Kidney (tissue), 14 donors: ENCODE results near the gene HERC4. TPM values are rescaled to one million over a fixed set of nuclear protein-coding genes. Genes with fewer than 3 reads are reported as not detected.

Experiments used
- DNase-seq, 5 donors: peaks; one replicate each; pipeline ENCODE4 v3.0.0-alpha.2; 2013 to 2020
- FAIRE-seq: peaks from 2 replicates; lab custom pipeline; 2012; peaks lifted over from hg19 to GRCh38; lab: Jason Lieb, UNC
- H3K27ac ChIP-seq, 2 donors: one replicate each; pipeline ENCODE4 v1.7.0; 2013; ENCODE audit warnings: low read depth in 2 of 2, low read length in 2 of 2, inconsistent platforms in 1 of 2
- H3K27me3 ChIP-seq: one replicate; pipeline ENCODE4 v1.7.1; 2013; ENCODE audit warnings: low read length, inconsistent platforms; ENCODE audit not compliant: control insufficient read depth, insufficient read depth
- H3K36me3 ChIP-seq, 3 donors: one replicate each; pipeline versions ENCODE4 v1.7.0 to v1.7.1; 2013; ENCODE audit warnings: low read length in 3 of 3, control low read depth in 1 of 3, inconsistent platforms in 1 of 3; ENCODE audit not compliant: insufficient read depth in 3 of 3, control insufficient read depth in 2 of 3
- H3K4me1 ChIP-seq, 3 donors: one replicate each; pipeline versions ENCODE4 v1.7.0 to v1.7.1; 2013; ENCODE audit warnings: low read length in 3 of 3, inconsistent platforms in 1 of 3, low read depth in 1 of 3; ENCODE audit not compliant: control insufficient read depth in 2 of 3, insufficient read depth in 2 of 3
- H3K4me3 ChIP-seq, 3 donors: one replicate each; pipeline versions ENCODE4 v1.7.0 to v1.8.1; 2013; ENCODE audit warnings: low read length in 3 of 3, control low read depth in 1 of 3, inconsistent platforms in 1 of 3
- H3K9ac ChIP-seq, 3 donors: one replicate each; pipeline versions ENCODE4 v1.7.0 to v1.7.1; 2013; ENCODE audit warnings: low read length in 3 of 3, control low read depth in 1 of 3, inconsistent platforms in 1 of 3
- H3K9me3 ChIP-seq, 3 donors: one replicate each; pipeline versions ENCODE4 v1.7.0 to v1.7.1; 2013; ENCODE audit warnings: low read length in 3 of 3, control low read depth in 1 of 3, inconsistent platforms in 1 of 3; ENCODE audit not compliant: control insufficient read depth in 2 of 3, insufficient read depth in 1 of 3
- CTCF ChIP-seq: IDR thresholded peaks from 3 replicates; pipeline ENCODE4 v1.5.1; 2012; ENCODE audit warnings: mild to moderate bottlenecking, moderate library complexity, borderline replicate concordance; ENCODE audit not compliant: insufficient read depth; ENCODE audit errors: extremely low read depth
- intact Hi-C: fragments of 100-400 bp; cut with DNase I; formaldehyde crosslinking; loops from one replicate; pipeline ENCODE4 v1.11.1; 2022
- polyA plus RNA-seq: library from polyadenylated mRNA; stranded (reverse); fragments of 350-450 nt; fragmentation: Illumina TruSeq; extraction: RNeasy Lipid Tissue Mini Kit (QIAGEN cat#74804); gene quantifications from one replicate; pipeline ENCODE4 v1.2.3, GENCODE V29; 2014; ENCODE audit warnings: low read depth, low replicate concordance; ENCODE audit not compliant: insufficient read depth
- total RNA-seq: library from RNA; stranded (reverse); fragmentation: NEBNext Ultra II Directional; extraction: Animal tissue kit (Norgen Biotek cat#: 25700); gene quantifications from one replicate; pipeline ENCODE4 v1.2.1, GENCODE V29; 2021
- donor health status: control.
- donor health status: control.
- donor health status: control.
- donor health status: control.
- donor health status: control.
- donor health status: DM: yes; HTN: yes; CAD: no.
- donor health status: Normal renal cell carcinoma (clear cell type).

Gene HERC4
- total and polyA plus RNA-seq, 2 donors from 2014 or later = 13.3 to 47.1 TPM

GRCh38 chr10:67893637-67894036, 181.4 kb downstream of the HERC4 start:
- no peaks in the 10 kb centered on the region for H3K9me3 ChIP-seq
- no peak for TF ChIP-seq CTCF
- DNase-seq (no peak), FAIRE-seq (no peak)
- no peak overlapping the region for H3K4me3 ChIP-seq
- H3K9ac ChIP-seq = no peak overlapping the region
- peaks cover 4 to 45% (median 19%) of the 10 kb centered on the region in 3 donors for H3K36me3 ChIP-seq
- no peaks in the 10 kb centered on the region for H3K27me3 ChIP-seq
- intact Hi-C loops = no loop called here
- no peak overlapping the region for H3K27ac ChIP-seq
- H3K4me1 ChIP-seq = peaks cover 0 to 4% (median 0%) of the 10 kb centered on the region in 3 donors

GRCh38 chr10:67884842-67885670, 190.0 kb downstream of the HERC4 start:
- Histone ChIP-seq H3K4me1 (peaks cover 0 to 4% (median 2%) of the 10 kb centered on the region in 3 donors), H3K36me3 (peaks cover 0 to 29% (median 19%) of the 10 kb centered on the region in 3 donors), H3K27me3 (no peaks in the 10 kb centered on the region), H3K27ac (peak overlapping the region; percentile 90 to 91), H3K9me3 (no peaks in the 10 kb centered on the region), H3K9ac (peak overlapping the region; percentile 30 to 72 (median 58)), H3K4me3 (peak overlapping the region; percentile 75 to 88 (median 83))
- intact Hi-C loops = no loop called here
- FAIRE-seq (no peak), DNase-seq (peak; percentile 84 to 96 (median 90))
- TF ChIP-seq CTCF = peak; percentile 4

- no peak for TF ChIP-seq CTCF
- intact Hi-C loops = no loop called here
- no peak for FAIRE-seq
Observed at GRCh38 chr10:67884313-67884841, 190.7 kb downstream of the HERC4 start, which contains the start of gene SIRT1. TSS of gene SIRT1 (plus strand) at chr10:67884656. CDS start at chr10:67884722, 66 bp downstream.

More at GRCh38 chr10:67884313-67884841, 190.7 kb downstream of the HERC4 start, which contains the start of gene SIRT1:
- Histone ChIP-seq H3K9me3 (no peaks in the 10 kb centered on the region), H3K27ac (peak within 1 kb of the TSS; percentile 90 to 91), H3K4me3 (peak within 1 kb of the TSS; percentile 81 to 88 (median 86)), H3K27me3 (no peaks in the 10 kb centered on the region), H3K36me3 (peaks cover 0 to 22% (median 17%) of the 10 kb centered on the region in 3 donors), H3K9ac (peak within 1 kb of the TSS; percentile 45 to 78 (median 75)), H3K4me1 (peaks cover 0 to 2% (median 2%) of the 10 kb centered on the region in 3 donors)
- DNase-seq = peak; percentile 96 to 99 (median 98)
